ENCODE data around the gene FASTKD1. TPM values are rescaled to one million over a fixed set of nuclear protein-coding genes. Genes with fewer than 3 reads are reported as not detected.

Gene FASTKD1
- total RNA-seq, 1 donor from 2014 or later: 27.1 TPM

DNA sequence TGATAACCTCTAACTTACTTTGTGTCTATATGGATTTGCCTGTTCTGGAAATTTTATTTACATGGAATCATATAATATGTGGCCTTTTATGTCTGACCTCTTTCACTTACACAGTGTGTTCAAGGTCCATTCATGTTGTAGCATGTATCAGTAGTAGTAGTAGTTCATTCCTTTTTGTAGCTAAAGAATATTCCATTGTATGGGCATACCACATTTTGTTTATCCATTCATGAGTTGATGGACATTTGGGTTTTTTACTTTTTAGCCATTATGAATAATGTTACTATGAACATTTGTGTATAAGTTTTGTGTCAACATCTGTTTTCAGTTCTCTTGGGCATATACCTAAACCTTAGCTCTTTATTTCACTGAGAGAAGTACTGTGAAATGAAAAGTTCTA lies 82.8 kb downstream of the FASTKD1 start:
- no peaks in the 10 kb centered on the region for H3K36me3 Mint-ChIP-seq (ENCODE audit: low read depth)
- H3K4me3 Mint-ChIP-seq: no peak overlapping the region
- CTCF ChIA-PET: no interaction called here
- DNase-seq: no peak
- TF ChIP-seq CTCF (IDR thresholded peaks at IDR 0.05): no peak
- H3K27ac Mint-ChIP-seq: no peak overlapping the region
- H3K27me3 Mint-ChIP-seq: no peaks in the 10 kb centered on the region
- intact Hi-C loops (cut with micrococcal nuclease): no loop called here
- POLR2A ChIA-PET: no interaction called here
- no peaks in the 10 kb centered on the region for H3K9me3 Mint-ChIP-seq
- ATAC-seq (ENCODE audit: low read depth): no peak
- H3K4me1 Mint-ChIP-seq: no peaks in the 10 kb centered on the region

DNA sequence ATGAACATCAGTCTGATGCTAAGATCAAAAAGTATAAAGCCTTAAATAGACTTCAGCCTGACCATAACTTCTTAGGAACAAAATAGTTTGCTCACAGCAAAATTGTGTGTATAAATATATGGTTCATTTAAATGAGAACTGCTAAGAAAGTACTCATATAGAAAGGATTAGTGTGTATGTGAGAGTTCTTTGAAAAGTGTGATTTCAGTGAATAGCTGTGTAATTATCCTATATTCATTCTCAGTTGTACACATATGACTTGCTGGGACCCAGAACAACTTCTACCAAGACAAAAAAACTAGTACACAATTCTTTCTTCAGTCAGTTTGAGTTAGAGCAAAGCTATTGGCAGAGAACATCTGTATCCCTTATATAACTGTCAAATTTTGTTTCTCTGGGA lies 87.2 kb downstream of the FASTKD1 start:
- ATAC-seq (ENCODE audit: low read depth) (no peak), DNase-seq (no peak)
- no peak overlapping the region for H3K27ac Mint-ChIP-seq
- no peak for TF ChIP-seq CTCF (IDR thresholded peaks at IDR 0.05)
- no peaks in the 10 kb centered on the region for H3K4me1 Mint-ChIP-seq
- intact Hi-C loops (cut with micrococcal nuclease): no loop called here
- CTCF ChIA-PET: no interaction called here
- H3K27me3 Mint-ChIP-seq: no peaks in the 10 kb centered on the region
- POLR2A ChIA-PET: no interaction called here
- H3K4me3 Mint-ChIP-seq: no peak overlapping the region
- H3K9me3 Mint-ChIP-seq: no peaks in the 10 kb centered on the region
- H3K36me3 Mint-ChIP-seq (ENCODE audit: low read depth): no peaks in the 10 kb centered on the region

- intact Hi-C loops (cut with micrococcal nuclease): no loop called here
- POLR2A ChIA-PET: no interaction called here
- no peak for ATAC-seq (ENCODE audit: low read depth)
- H3K4me3 Mint-ChIP-seq: no peak overlapping the region
- no peak for TF ChIP-seq CTCF (IDR thresholded peaks at IDR 0.05)
- H3K9me3 Mint-ChIP-seq: no peaks in the 10 kb centered on the region
- H3K4me1 Mint-ChIP-seq: no peaks in the 10 kb centered on the region
- no peaks in the 10 kb centered on the region for H3K36me3 Mint-ChIP-seq (ENCODE audit: low read depth)
- no peaks in the 10 kb centered on the region for H3K27me3 Mint-ChIP-seq
- DNase-seq: no peak
- no peak overlapping the region for H3K27ac Mint-ChIP-seq
- CTCF ChIA-PET: no interaction called here
These were observed 88.0 kb downstream of the FASTKD1 start for GRCh38 chr2:169485650-169486138.

GRCh38 chr2:169480079-169480465 lies 93.6 kb downstream of the FASTKD1 start:
- DNase-seq: no peak
- Mint-ChIP-seq H3K27me3 (no peaks in the 10 kb centered on the region), H3K36me3 (ENCODE audit: low read depth) (no peaks in the 10 kb centered on the region), H3K27ac (peak overlapping the region; percentile 24), H3K4me3 (peak overlapping the region; percentile 91), H3K9me3 (no peaks in the 10 kb centered on the region), H3K4me1 (peaks cover 10% of the 10 kb centered on the region)
- ChIA-PET POLR2A (no interaction called here), CTCF (no interaction called here)
- no peak for ATAC-seq (ENCODE audit: low read depth)
- intact Hi-C loops (cut with micrococcal nuclease): no loop called here
- TF ChIP-seq CTCF (IDR thresholded peaks at IDR 0.05): no peak

Other genes starting within 250 kb of the FASTKD1 start
- not detected in 2 replicates for gene LRP2, start 211.3 kb downstream of the FASTKD1 start, total RNA-seq
- 2.3 and 2.8 TPM in 2 replicates for gene BBS5, start 94.4 kb downstream of the FASTKD1 start, total RNA-seq
- 0.24 and 0.27 TPM in 2 replicates for gene KLHL41, start 64.2 kb downstream of the FASTKD1 start, total RNA-seq
- 68.0 and 69.8 TPM in 2 replicates for gene PPIG, start 10.5 kb upstream of the FASTKD1 start, total RNA-seq
- gene CFAP210, start 120.5 kb upstream of the FASTKD1 start, total RNA-seq: not detected in 2 replicates
- gene PHOSPHO2, start 120.6 kb upstream of the FASTKD1 start, total RNA-seq: 3.2 and 6.3 TPM in 2 replicates
- 2.1 and 2.6 TPM in 2 replicates for gene KLHL23, start 160.0 kb upstream of the FASTKD1 start, total RNA-seq
- gene SSB, start 225.0 kb upstream of the FASTKD1 start, total RNA-seq: 94.7 and 100 TPM in 2 replicates